HEK293 (cell line): ENCODE data around the gene PDE11A.

Source experiments
- BCL6B ChIP-seq: fragments of 450-650 bp; formaldehyde crosslinking; IDR thresholded peaks from 2 replicates; pipeline ENCODE4 v1.5.1; 2017; ENCODE audit warnings: missing biosample characterization, missing genetic modification characterization
- CTCF ChIP-seq: fragments of 450-650 bp; formaldehyde crosslinking; IDR thresholded peaks from 2 replicates; pipeline ENCODE4 v1.5.1; 2016; ENCODE audit warnings: missing biosample characterization, missing genetic modification characterization
- KLF9 ChIP-seq: fragments of 450-650 bp; formaldehyde crosslinking; IDR thresholded peaks from 2 replicates; pipeline ENCODE4 v1.5.1; 2016; ENCODE audit warnings: missing biosample characterization, missing genetic modification characterization, low read depth
- ZFP3 ChIP-seq: fragments of 450-650 bp; formaldehyde crosslinking; IDR thresholded peaks from 2 replicates; pipeline ENCODE4 v1.5.1; 2016; ENCODE audit warnings: low read depth, missing biosample characterization, missing genetic modification characterization
- ZFP37 ChIP-seq: fragments of 450-650 bp; formaldehyde crosslinking; IDR thresholded peaks from 2 replicates; pipeline ENCODE4 v1.5.1; 2016; ENCODE audit warnings: missing biosample characterization, missing genetic modification characterization
- ZNF518A ChIP-seq: fragments of 450-650 bp; formaldehyde crosslinking; conservative IDR thresholded peaks from 2 replicates; pipeline ENCODE4 v1.5.1; 2016; ENCODE audit warnings: low read depth, missing biosample characterization, missing genetic modification characterization
- ZNF580 ChIP-seq: fragments of 450-650 bp; formaldehyde crosslinking; IDR thresholded peaks from 2 replicates; pipeline ENCODE4 v1.5.1; 2016; ENCODE audit warnings: missing biosample characterization, missing genetic modification characterization
- ZNF639 ChIP-seq: fragments of 450-650 bp; formaldehyde crosslinking; IDR thresholded peaks from 2 replicates; pipeline ENCODE4 v1.5.1; 2016; ENCODE audit warnings: missing biosample characterization, missing genetic modification characterization

DNA sequence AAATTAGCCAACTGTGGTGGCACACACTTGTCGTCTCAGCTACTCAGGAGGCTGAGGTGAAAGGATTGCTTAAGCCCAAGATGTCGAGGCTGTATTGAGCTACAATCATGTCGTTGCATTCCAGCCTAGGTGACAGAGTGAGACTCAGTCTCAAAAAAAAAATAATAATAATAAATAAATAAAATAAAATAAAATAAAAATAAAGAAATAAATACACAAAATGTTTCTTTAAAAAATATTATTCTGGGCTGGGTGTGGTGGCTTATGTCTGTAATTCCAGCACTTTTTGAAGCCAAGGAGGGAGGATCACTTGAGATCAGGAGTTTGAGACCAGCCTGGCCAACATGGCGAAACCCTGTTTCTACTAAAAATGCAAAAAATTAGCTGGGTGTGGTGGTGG, 407.2 kb downstream of the PDE11A start:
- TF ChIP-seq CTCF (tag by site-specific recombination) (no peak), ZNF580 (tag by site-specific recombination) (no peak), KLF9 (tag by site-specific recombination) (no peak), ZNF639 (tag by site-specific recombination) (no peak), ZFP37 (no peak), ZFP3 (tag by site-specific recombination) (no peak), ZNF518A (no peak), BCL6B (tag by site-specific recombination) (no peak)
